HEK293 (cell line): ENCODE measurements around the gene YWHAB.

Source experiments
- CTCF ChIA-PET: fragments of 350-600 bp; formaldehyde crosslinking; extraction: SDS; loops from one replicate; lab custom pipeline; 2021; ENCODE audit warnings: antibody characterized with exemption; lab: Yijun Ruan, JAX
- POLR2A ChIA-PET: fragments of 300-600 bp; formaldehyde crosslinking; extraction: SDS; loops from one replicate; lab custom pipeline; 2020; ENCODE audit warnings: antibody characterized with exemption, inconsistent platforms; lab: Yijun Ruan, JAX
- H3K27ac ChIP-seq: fragments of 200-500 bp; sonication (Bioruptor generic); 2 replicates; pipeline ENCODE4 v1.5.1; 2014; ENCODE audit warnings: low read depth, low read length, control low read depth, inconsistent platforms; ENCODE audit errors: extremely low read depth
- H3K36me3 ChIP-seq, 2 experiments: fragments of 200-500 bp in 1 of 2; sonication (Bioruptor generic) in 1 of 2; 1 replicate in 1 of 2; 2 replicates in 1 of 2; pipeline ENCODE4 v1.5.1; 2014 to 2017; ENCODE audit warnings: inconsistent platforms in 2 of 2, low read length in 2 of 2; ENCODE audit not compliant: control insufficient read depth in 2 of 2, insufficient read depth in 1 of 2
- H3K4me1 ChIP-seq: fragments of 200-500 bp; sonication (Bioruptor generic); 2 replicates; pipeline ENCODE4 v1.5.1; 2014; ENCODE audit warnings: mild to moderate bottlenecking, low read length, inconsistent platforms; ENCODE audit not compliant: control insufficient read depth, insufficient read depth
- H3K4me3 ChIP-seq: 2 replicates; pipeline ENCODE4 v1.5.1; 2011; ENCODE audit warnings: low read depth, mild to moderate bottlenecking, control low read depth, low read length, moderate library complexity
- H3K9me3 ChIP-seq: fragments of 200-500 bp; sonication (Bioruptor generic); 2 replicates; pipeline ENCODE4 v1.5.1; 2014; ENCODE audit warnings: low read depth, low read length, inconsistent platforms; ENCODE audit not compliant: control insufficient read depth, insufficient read depth
- AEBP2 ChIP-seq: fragments of 450-650 bp; formaldehyde crosslinking; IDR thresholded peaks from 2 replicates; pipeline ENCODE4 v1.5.1; 2016; ENCODE audit warnings: missing biosample characterization, missing genetic modification characterization, borderline replicate concordance
- CTCF ChIP-seq: fragments of 450-650 bp; formaldehyde crosslinking; IDR thresholded peaks from 2 replicates; pipeline ENCODE4 v1.5.1; 2016; ENCODE audit warnings: missing biosample characterization, missing genetic modification characterization
- KLF1 ChIP-seq: fragments of 450-650 bp; formaldehyde crosslinking; IDR thresholded peaks from 2 replicates; pipeline ENCODE4 v1.5.1; 2016; ENCODE audit warnings: missing biosample characterization, missing genetic modification characterization
- RBAK ChIP-seq: fragments of 450-650 bp; formaldehyde crosslinking; IDR thresholded peaks from 2 replicates; pipeline ENCODE4 v1.5.1; 2016; ENCODE audit warnings: missing biosample characterization, missing genetic modification characterization
- SP7 ChIP-seq: fragments of 450-650 bp; formaldehyde crosslinking; IDR thresholded peaks from 2 replicates; pipeline ENCODE4 v1.5.1; 2016; ENCODE audit warnings: missing biosample characterization, missing genetic modification characterization
- ZBTB11 ChIP-seq: fragments of 450-650 bp; formaldehyde crosslinking; conservative IDR thresholded peaks from 2 replicates; pipeline ENCODE4 v1.5.1; 2016; ENCODE audit warnings: low read depth, missing biosample characterization, missing genetic modification characterization
- ZBTB49 ChIP-seq: fragments of 450-650 bp; formaldehyde crosslinking; IDR thresholded peaks from 2 replicates; pipeline ENCODE4 v1.5.1; 2016; ENCODE audit warnings: missing biosample characterization, missing genetic modification characterization, low read depth
- ZBTB7A ChIP-seq: fragments of 450-650 bp; formaldehyde crosslinking; IDR thresholded peaks from 2 replicates; pipeline ENCODE4 v1.5.1; 2016; ENCODE audit warnings: low read depth, missing biosample characterization, missing genetic modification characterization
- ZFHX2 ChIP-seq: fragments of 450-650 bp; formaldehyde crosslinking; conservative IDR thresholded peaks from 2 replicates; pipeline ENCODE4 v1.5.1; 2016; ENCODE audit warnings: missing biosample characterization, missing genetic modification characterization
- ZIC2 ChIP-seq: fragments of 450-650 bp; formaldehyde crosslinking; IDR thresholded peaks from 2 replicates; pipeline ENCODE4 v1.5.1; 2016; ENCODE audit warnings: missing biosample characterization, missing genetic modification characterization
- ZNF132 ChIP-seq: fragments of 450-650 bp; formaldehyde crosslinking; IDR thresholded peaks from 2 replicates; pipeline ENCODE4 v1.5.1; 2017; ENCODE audit warnings: missing biosample characterization, missing genetic modification characterization, borderline replicate concordance
- ZNF175 ChIP-seq: fragments of 450-650 bp; formaldehyde crosslinking; IDR thresholded peaks from 2 replicates; pipeline ENCODE4 v1.5.1; 2016; ENCODE audit warnings: missing biosample characterization, missing genetic modification characterization
- ZNF23 ChIP-seq: fragments of 450-650 bp; formaldehyde crosslinking; IDR thresholded peaks from 2 replicates; pipeline ENCODE4 v1.5.1; 2016; ENCODE audit warnings: missing biosample characterization, missing genetic modification characterization, borderline replicate concordance
- ZNF248 ChIP-seq: fragments of 450-650 bp; formaldehyde crosslinking; IDR thresholded peaks from 2 replicates; pipeline ENCODE4 v1.5.1; 2017; ENCODE audit warnings: missing biosample characterization, missing genetic modification characterization
- ZNF311 ChIP-seq: fragments of 450-650 bp; formaldehyde crosslinking; IDR thresholded peaks from 2 replicates; pipeline ENCODE4 v1.5.1; 2017; ENCODE audit warnings: missing biosample characterization, missing genetic modification characterization, borderline replicate concordance
- ZNF394 ChIP-seq: fragments of 450-650 bp; formaldehyde crosslinking; IDR thresholded peaks from 2 replicates; pipeline ENCODE4 v1.5.1; 2016; ENCODE audit warnings: missing biosample characterization, missing genetic modification characterization, mild to moderate bottlenecking, moderate library complexity, borderline replicate concordance
- ZNF404 ChIP-seq: fragments of 450-650 bp; formaldehyde crosslinking; IDR thresholded peaks from 2 replicates; pipeline ENCODE4 v1.5.1; 2017; ENCODE audit warnings: missing biosample characterization, missing genetic modification characterization
- ZNF501 ChIP-seq: fragments of 450-650 bp; formaldehyde crosslinking; IDR thresholded peaks from 2 replicates; pipeline ENCODE4 v1.5.1; 2016; ENCODE audit warnings: missing biosample characterization, missing genetic modification characterization
- ZNF521 ChIP-seq: fragments of 450-650 bp; formaldehyde crosslinking; IDR thresholded peaks from 2 replicates; pipeline ENCODE4 v1.5.1; 2017; ENCODE audit warnings: missing biosample characterization, mild to moderate bottlenecking, missing genetic modification characterization
- ZNF529 ChIP-seq: fragments of 450-650 bp; formaldehyde crosslinking; IDR thresholded peaks from 2 replicates; pipeline ENCODE4 v1.5.1; 2017; ENCODE audit warnings: missing genetic modification characterization, missing biosample characterization; ENCODE audit not compliant: insufficient replicate concordance
- ZNF600 ChIP-seq: fragments of 450-650 bp; formaldehyde crosslinking; IDR thresholded peaks from 2 replicates; pipeline ENCODE4 v1.5.1; 2016; ENCODE audit warnings: missing biosample characterization, missing genetic modification characterization
- ZNF654 ChIP-seq: fragments of 450-650 bp; formaldehyde crosslinking; IDR thresholded peaks from 2 replicates; pipeline ENCODE4 v1.5.1; 2016; ENCODE audit warnings: low read depth, missing biosample characterization, missing genetic modification characterization
- ZNF76 ChIP-seq: fragments of 450-650 bp; formaldehyde crosslinking; IDR thresholded peaks from 2 replicates; pipeline ENCODE4; 2016; ENCODE audit warnings: low read depth, missing biosample characterization, missing genetic modification characterization, borderline replicate concordance
- ZSCAN5A ChIP-seq: fragments of 450-650 bp; formaldehyde crosslinking; IDR thresholded peaks from 2 replicates; pipeline ENCODE4 v1.5.1; 2016; ENCODE audit warnings: missing biosample characterization, missing genetic modification characterization

The YWHAB gene

GRCh38 chr20:44950368-44950767 lies 64.9 kb downstream of the YWHAB start:
- H3K36me3 ChIP-seq, result peaks cover 29 to 100% of the 10 kb centered on the region in 2 experiments
- no peak overlapping the region for H3K27ac ChIP-seq
- CTCF ChIA-PET, result no interaction called here
- H3K4me3 ChIP-seq, result no peak overlapping the region
- TF ChIP-seq ZNF311 (tag by site-specific recombination), result no peak
- TF ChIP-seq ZBTB7A (tag by site-specific recombination), result no peak
- no peak for TF ChIP-seq ZNF248
- no peak for TF ChIP-seq ZIC2 (tag by site-specific recombination)
- TF ChIP-seq ZNF600 (tag by site-specific recombination), result no peak
- TF ChIP-seq ZNF529 (tag by site-specific recombination), result no peak
- no peaks in the 10 kb centered on the region for H3K4me1 ChIP-seq
- POLR2A ChIA-PET, result interaction anchor here (1.7 kb wide), 1 partner anchor 10 kb away, joined by 14 read pairs; the partner anchor contains the start of gene TOMM34
- no peaks in the 10 kb centered on the region for H3K9me3 ChIP-seq

GRCh38 chr20:44952731-44953130 lies 67.2 kb downstream of the YWHAB start:
- Histone ChIP-seq H3K36me3 (peaks cover 23 to 87% of the 10 kb centered on the region in 2 experiments), H3K4me1 (no peaks in the 10 kb centered on the region), H3K9me3 (no peaks in the 10 kb centered on the region), H3K27ac (no peak overlapping the region), H3K4me3 (no peak overlapping the region)
- POLR2A ChIA-PET, result interaction anchor here (1.3 kb wide), 1 partner anchor 12 kb away, joined by 3 read pairs; no protein-coding TSS in a partner anchor
- CTCF ChIA-PET, result interaction anchor here (1.5 kb wide), 1 partner anchor 12 kb away, joined by 3 read pairs; no protein-coding TSS in a partner anchor
- TF ChIP-seq RBAK (tag by site-specific recombination), result no peak
- no peak for TF ChIP-seq SP7 (tag by site-specific recombination)
- no peak for TF ChIP-seq ZNF501 (tag by site-specific recombination)
- no peak for TF ChIP-seq ZNF175 (tag by site-specific recombination)
- TF ChIP-seq ZNF521 (tag by site-specific recombination), result no peak
- no peak for TF ChIP-seq ZNF394 (tag by site-specific recombination)
- TF ChIP-seq ZNF404 (tag by site-specific recombination), result no peak
- TF ChIP-seq ZBTB49 (tag by site-specific recombination), result no peak
- TF ChIP-seq ZFHX2 (tag by site-specific recombination), result no peak
- TF ChIP-seq ZNF76 (tag by site-specific recombination), result no peak
- no peak for TF ChIP-seq AEBP2
- no peak for TF ChIP-seq ZNF132 (tag by site-specific recombination)
- TF ChIP-seq ZBTB7A (tag by site-specific recombination), result no peak
- no peak for TF ChIP-seq ZNF529 (tag by site-specific recombination)
- no peak for TF ChIP-seq ZBTB11
- TF ChIP-seq ZNF654 (tag by site-specific recombination), result no peak
- TF ChIP-seq ZNF23, result no peak
- no peak for TF ChIP-seq KLF1
- no peak for TF ChIP-seq CTCF (tag by site-specific recombination)
- TF ChIP-seq ZSCAN5A (tag by site-specific recombination), result no peak
